H1 (cell line): ENCODE measurements around the gene CSNK1A1. TPM values are rescaled to one million over a fixed set of nuclear protein-coding genes. Genes with fewer than 3 reads are reported as not detected.

Experiments used
- CTCF ChIA-PET: fragments of 300-600 bp; sonication (Branson Sonifier 250); formaldehyde crosslinking; loops from one replicate; lab custom pipeline; 2021; ENCODE audit not compliant: partially characterized antibody; lab: Charles Lee
- POLR2A ChIA-PET: fragments of 300-600 bp; sonication (Branson Sonifier 250); formaldehyde crosslinking; loops from one replicate; lab custom pipeline; 2021; ENCODE audit warnings: inconsistent platforms; ENCODE audit not compliant: partially characterized antibody; lab: Charles Lee
- DNase-seq, 2 experiments: peaks; one replicate each; pipeline versions ENCODE4 v3.0.0 to v3.0.0-alpha.2; 2010 to 2022; ENCODE audit warnings: low spot score in 2 of 2, low read depth in 1 of 2, mixed read lengths in 1 of 2
- FAIRE-seq: peaks from 2 replicates; lab custom pipeline; 2011; peaks lifted over from hg19 to GRCh38; lab: Jason Lieb, UNC
- H2AFZ ChIP-seq: 2 replicates; pipeline ENCODE4 v1.8.1; 2012; ENCODE audit warnings: low read length, inconsistent platforms
- H2AK5ac ChIP-seq: 2 replicates; pipeline ENCODE4 v1.6.1; 2013; ENCODE audit warnings: low read depth, low read length
- H2BK120ac ChIP-seq: replicated peaks from 2 replicates; pipeline ENCODE3; 2013; ENCODE audit warnings: low read depth, low read length, inconsistent platforms
- H2BK12ac ChIP-seq: 2 replicates; pipeline ENCODE4 v1.6.1; 2013; ENCODE audit warnings: low read depth, low read length
- H2BK15ac ChIP-seq: 2 replicates; pipeline ENCODE4 v1.6.1; 2013; ENCODE audit warnings: low read length
- H2BK20ac ChIP-seq: 2 replicates; pipeline ENCODE4 v1.6.1; 2013; ENCODE audit warnings: low read length
- H2BK5ac ChIP-seq: 2 replicates; pipeline ENCODE4 v1.6.1; 2013; ENCODE audit warnings: low read depth, low read length
- H3K14ac ChIP-seq: 2 replicates; pipeline ENCODE4 v1.6.1; 2013; ENCODE audit warnings: inconsistent platforms; ENCODE audit not compliant: insufficient read length
- H3K18ac ChIP-seq: 2 replicates; pipeline ENCODE4 v1.6.1; 2013; ENCODE audit warnings: low read length; ENCODE audit errors: extremely low read depth
- H3K23ac ChIP-seq: 2 replicates; pipeline ENCODE4 v1.6.1; 2013; ENCODE audit warnings: inconsistent platforms; ENCODE audit not compliant: insufficient read length
- H3K23me2 ChIP-seq: 2 replicates; pipeline ENCODE4 v1.6.1; 2013; ENCODE audit warnings: low read depth, low read length
- H3K27ac ChIP-seq: 2 replicates; pipeline ENCODE4 v1.6.1; 2011; ENCODE audit warnings: low read depth, low read length, inconsistent platforms
- H3K27me3 ChIP-seq, 4 experiments: replicated peaks in 1 of 4; 1 replicate in 1 of 4; 2 replicates in 3 of 4; pipeline versions ENCODE4 v1.6.1 to v1.8.1; 2011 to 2013; ENCODE audit warnings: low read length in 3 of 4, mild to moderate bottlenecking in 3 of 4, inconsistent platforms in 2 of 4, mixed read lengths in 2 of 4, moderate library complexity in 1 of 4; ENCODE audit not compliant: control insufficient read depth in 3 of 4, insufficient read depth in 3 of 4; ENCODE audit errors: extremely low read depth in 1 of 4
- H3K36me3 ChIP-seq, 4 experiments: 2 replicates each; pipeline versions ENCODE4 v1.6.1 to v1.8.1; 2011 to 2013; ENCODE audit warnings: mild to moderate bottlenecking in 4 of 4, low read length in 3 of 4, moderate library complexity in 2 of 4, control low read depth in 1 of 4, inconsistent platforms in 1 of 4; ENCODE audit not compliant: insufficient read depth in 4 of 4, control insufficient read depth in 2 of 4
- H3K4ac ChIP-seq: replicated peaks from 2 replicates; pipeline ENCODE3; 2013; ENCODE audit warnings: low read length, low read depth, mixed read lengths, inconsistent platforms; ENCODE audit not compliant: insufficient read length
- H3K4me1 ChIP-seq, 4 experiments: replicated peaks in 1 of 4; 1 replicate in 1 of 4; 2 replicates in 3 of 4; pipeline versions ENCODE4 v1.6.1 to v1.8.1; 2011 to 2013; ENCODE audit warnings: low read length in 3 of 4, inconsistent platforms in 2 of 4, mixed read lengths in 1 of 4; ENCODE audit not compliant: insufficient read depth in 4 of 4, control insufficient read depth in 3 of 4
- H3K4me2 ChIP-seq, 2 experiments: 2 replicates each; pipeline versions ENCODE4 v1.6.1 to v1.8.1; 2011 to 2013; ENCODE audit warnings: low read depth in 2 of 2, low read length in 2 of 2, control low read depth in 1 of 2, inconsistent platforms in 1 of 2, mild to moderate bottlenecking in 1 of 2; ENCODE audit not compliant: insufficient read depth in 1 of 2
- H3K4me3 ChIP-seq, 4 experiments: fragments of 200-600, 300-600 bp in 1 of 4; sonication (generic), shearing (Covaris generic), sonication (Bioruptor Twin) in 1 of 4; 2 replicates each; pipeline versions ENCODE4 v1.5.1 to v1.8.1; 2011 to 2016; ENCODE audit warnings: low read length in 4 of 4, low read depth in 3 of 4, control low read depth in 2 of 4, inconsistent platforms in 2 of 4, mild to moderate bottlenecking in 2 of 4, mixed read lengths in 1 of 4, moderate library complexity in 1 of 4; ENCODE audit not compliant: insufficient read depth in 2 of 4; ENCODE audit errors: extremely low read depth in 1 of 4
- H3K56ac ChIP-seq: replicated peaks from 2 replicates; pipeline ENCODE3; 2013; ENCODE audit warnings: low read depth, mild to moderate bottlenecking, mixed read lengths, low read length, inconsistent platforms; ENCODE audit not compliant: insufficient read length
- H3K79me1 ChIP-seq: 2 replicates; pipeline ENCODE4 v1.6.1; 2013; ENCODE audit warnings: low read depth, low read length, control low read depth
- H3K79me2 ChIP-seq, 2 experiments: 2 replicates each; pipeline versions ENCODE4 v1.6.1 to v1.8.1; 2012 to 2013; ENCODE audit warnings: low read length in 2 of 2, mild to moderate bottlenecking in 2 of 2, inconsistent platforms in 1 of 2; ENCODE audit not compliant: insufficient read depth in 2 of 2, control insufficient read depth in 1 of 2
- H3K9ac ChIP-seq, 4 experiments: replicated peaks in 1 of 4; 1 replicate in 1 of 4; 2 replicates in 3 of 4; pipeline versions ENCODE4 v1.6.1 to v1.8.1; 2011 to 2013; ENCODE audit warnings: low read depth in 3 of 4, low read length in 3 of 4, control low read depth in 2 of 4, mild to moderate bottlenecking in 2 of 4, moderate library complexity in 2 of 4, inconsistent platforms in 1 of 4; ENCODE audit errors: extremely low read depth in 1 of 4
- H3K9me3 ChIP-seq, 2 experiments: 2 replicates each; pipeline versions ENCODE4 v1.6.1 to v1.8.1; 2012 to 2013; ENCODE audit warnings: mild to moderate bottlenecking in 2 of 2, moderate library complexity in 2 of 2, control low read depth in 1 of 2, inconsistent platforms in 1 of 2, low read depth in 1 of 2, low read length in 1 of 2, mixed read lengths in 1 of 2; ENCODE audit not compliant: insufficient read depth in 2 of 2
- H4K20me1 ChIP-seq, 2 experiments: replicated peaks in 1 of 2; 2 replicates each; pipeline versions ENCODE3 to v1.8.1; 2011 to 2013; ENCODE audit warnings: inconsistent platforms in 2 of 2, low read length in 2 of 2, mild to moderate bottlenecking in 1 of 2; ENCODE audit not compliant: insufficient read depth in 2 of 2, control insufficient read depth in 1 of 2
- H4K5ac ChIP-seq: 2 replicates; pipeline ENCODE4 v1.6.1; 2013; ENCODE audit warnings: low read length, low read depth, mixed read lengths, inconsistent platforms; ENCODE audit not compliant: insufficient read length
- H4K8ac ChIP-seq: 2 replicates; pipeline ENCODE4 v1.8.0; 2013; ENCODE audit warnings: mild to moderate bottlenecking, moderate library complexity, low read length, inconsistent platforms; ENCODE audit not compliant: insufficient read depth; ENCODE audit errors: extremely low read depth
- H4K91ac ChIP-seq: replicated peaks from 2 replicates; pipeline ENCODE3; 2013; ENCODE audit warnings: low read length, mixed read lengths, inconsistent platforms; ENCODE audit not compliant: insufficient read length
- BRCA1 ChIP-seq: IDR thresholded peaks from 2 replicates; pipeline ENCODE4 v1.6.1; 2012; ENCODE audit warnings: low read depth, low read length, improper control_type of control experiment
- CEBPB ChIP-seq: IDR thresholded peaks from 2 replicates; pipeline ENCODE4 v1.6.1; 2012; ENCODE audit warnings: low read depth, low read length
- CHD2 ChIP-seq: IDR thresholded peaks from 2 replicates; pipeline ENCODE4 v1.6.1; 2012; ENCODE audit warnings: low read length, improper control_type of control experiment
- EZH2 ChIP-seq: fragments of 200-600 bp; sonication (generic); IDR thresholded peaks from 2 replicates; pipeline ENCODE4 v1.7.1; 2012; ENCODE audit warnings: low read depth, mild to moderate bottlenecking, moderate library complexity, low read length, inconsistent platforms; ENCODE audit not compliant: severe bottlenecking
- GTF2F1 ChIP-seq: IDR thresholded peaks from 2 replicates; pipeline ENCODE4 v1.6.1; 2012; ENCODE audit warnings: low read depth, low read length, improper control_type of control experiment, borderline replicate concordance
- JUND ChIP-seq: IDR thresholded peaks from 2 replicates; pipeline ENCODE4 v1.6.1; 2011; ENCODE audit warnings: mild to moderate bottlenecking, improper control_type of control experiment, low read length
- KDM5A ChIP-seq: fragments of 200-600 bp; IDR thresholded peaks from 2 replicates; pipeline ENCODE4 v1.7.1; 2012; ENCODE audit warnings: mild to moderate bottlenecking, low read length, inconsistent platforms, mixed read lengths
- MAFK ChIP-seq: IDR thresholded peaks from 2 replicates; pipeline ENCODE4 v1.6.1; 2012; ENCODE audit warnings: low read depth, mild to moderate bottlenecking, improper control_type of control experiment, low read length
- SAP30 ChIP-seq: fragments of 300-600 bp; sonication (generic); IDR thresholded peaks from 2 replicates; pipeline ENCODE4 v1.7.1; 2012; ENCODE audit warnings: low read length, moderate library complexity, mild to moderate bottlenecking, inconsistent platforms; ENCODE audit not compliant: insufficient read depth, insufficient replicate concordance
- SIN3A ChIP-seq, 2 experiments: IDR thresholded peaks in 1 of 2; conservative IDR thresholded peaks in 1 of 2; 2 replicates each; pipeline ENCODE4 v1.6.1; 2011 to 2012; ENCODE audit warnings: low read length in 2 of 2, improper control_type of control experiment in 1 of 2, low read depth in 1 of 2, mild to moderate bottlenecking in 1 of 2
- SP1 ChIP-seq: IDR thresholded peaks from 2 replicates; pipeline ENCODE4 v1.6.1; 2011; ENCODE audit warnings: low read depth, low read length
- SP4 ChIP-seq: IDR thresholded peaks from 2 replicates; pipeline ENCODE4 v1.6.1; 2012; ENCODE audit warnings: low read length, inconsistent platforms
- SRF ChIP-seq: IDR thresholded peaks from 2 replicates; pipeline ENCODE4 v1.6.1; 2011; ENCODE audit warnings: mild to moderate bottlenecking, low read depth, low read length, moderate library complexity
- TEAD4 ChIP-seq: IDR thresholded peaks from 2 replicates; pipeline ENCODE4 v1.6.1; 2012; ENCODE audit warnings: low read depth, low read length, inconsistent platforms, mixed read lengths
- ZNF274 ChIP-seq: IDR thresholded peaks from 2 replicates; pipeline ENCODE4 v1.7.0; 2012; ENCODE audit warnings: low read length, borderline replicate concordance; ENCODE audit errors: extremely low read depth
- WGBS, 2 experiments: shearing (Covaris generic) in 1 of 2; methylation state at CpG; one replicate each; pipeline versions ENCODE4 v1.1.6 to v1.1.7; 2013 to 2015; ENCODE audit warnings: low lambda C conversion rate in 2 of 2, mixed read lengths in 2 of 2, inconsistent platforms in 1 of 2, low coverage in 1 of 2, missing lambda C conversion rate in 1 of 2; ENCODE audit not compliant: insufficient replicate concordance in 2 of 2, insufficient coverage in 1 of 2, insufficient read length in 1 of 2; ENCODE audit errors: extremely low coverage in 1 of 2, missing lambda C conversion rate in 1 of 2; 5-methylcytosine and 5-hydroxymethylcytosine counted together
- polyA plus RNA-seq, 7 experiments: library from polyadenylated mRNA; depleted of rRNA in 3 of 7; stranded (reverse) in 5 of 7; unstranded in 2 of 7; fragments of >200 nt in 5 of 7; fragments of 200-250 nt in 2 of 7; gene quantifications; 1 replicate in 5 of 7; 2 replicates in 1 of 7; 4 replicates in 1 of 7; pipeline versions ENCODE4 v1.2.1 to v1.2.3, GENCODE V29; 2011 to 2013; ENCODE audit warnings: missing spikeins in 2 of 7, mixed read lengths in 2 of 7
- total RNA-seq: library from RNA; stranded (reverse); fragmentation: NEBNext Ultra II Directional; extraction: Animal tissue kit (Norgen Biotek cat#: 25700); gene quantifications from 2 replicates; pipeline ENCODE4 v1.2.1, GENCODE V29; 2021

The CSNK1A1 gene
- total and polyA plus RNA-seq, 2 of the 8 experiments (the other 6 are each of a cell fraction or from before 2014, with no cell fraction given), result 61.2 to 244 TPM

DNA sequence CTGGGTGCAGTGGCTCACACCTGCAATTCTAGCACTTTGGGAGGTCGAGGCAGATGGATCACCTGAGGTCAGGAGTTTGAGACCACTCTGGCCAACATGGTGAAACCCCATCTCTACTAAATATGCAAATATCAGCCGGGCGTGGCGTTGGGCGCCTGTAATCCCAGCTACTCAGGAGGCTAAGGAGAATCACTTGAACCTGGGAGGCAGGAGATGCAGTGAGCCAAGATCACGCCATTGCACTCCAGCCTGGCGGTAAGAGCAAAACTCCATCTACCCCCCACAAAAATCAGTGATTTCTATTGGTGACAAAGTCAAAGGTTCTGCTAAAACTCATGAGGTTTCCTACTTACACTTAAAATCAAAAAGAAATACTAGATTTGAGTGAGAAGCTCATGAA is 18.8 kb downstream of the CSNK1A1 start:
- 96% methylated on average over 7 of the region's 7 CpGs; no CpG with 5 or more reads in 1 of the 2 experiments for WGBS, 2 experiments
- no peak for TF ChIP-seq GTF2F1
- no peak for TF ChIP-seq SP1
- TF ChIP-seq ZNF274, result no peak
- TF ChIP-seq SP4, result no peak
- no peak for TF ChIP-seq TEAD4
- TF ChIP-seq MAFK, result no peak
- TF ChIP-seq SIN3A (conservative IDR thresholded peaks at IDR 0.05 in 1 of 2, IDR thresholded peaks at IDR 0.05 in 1 of 2; ENCODE audit: low read depth in 1 of 2, low read length in 2 of 2), result no peak
- no peak for TF ChIP-seq CHD2
- no peak for TF ChIP-seq SAP30
- TF ChIP-seq KDM5A, result no peak
- no peak for TF ChIP-seq SRF
- TF ChIP-seq BRCA1, result no peak
- TF ChIP-seq JUND, result no peak
- TF ChIP-seq CEBPB, result no peak
- TF ChIP-seq EZH2, result no peak

More for the DNA sequence above, 18.8 kb downstream of the CSNK1A1 start:
- Histone ChIP-seq H2BK120ac (no peak overlapping the region), H3K4me1 (peaks cover 0 to 11% (median 4%) of the 10 kb centered on the region in 4 experiments; a peak in 3 of 7 replicates), H3K79me1 (peaks cover 2% of the 10 kb centered on the region; the same call in 1 of the 2 replicates), H2BK20ac (no peak overlapping the region), H2BK15ac (no peak overlapping the region), H4K8ac (no peak overlapping the region; the same call in 1 of the 2 replicates), H3K4me2 (no peak overlapping the region), H3K4ac (no peak overlapping the region), H2AFZ (no peak overlapping the region), H3K9me3 (no peaks in the 10 kb centered on the region), H3K18ac (no peak overlapping the region), H3K14ac (no peak overlapping the region), H4K5ac (no peak overlapping the region), H3K23me2 (no peaks in the 10 kb centered on the region), H2BK12ac (no peak overlapping the region), H3K27ac (no peak overlapping the region), H3K36me3 (peaks cover 0 to 10% (median 0%) of the 10 kb centered on the region in 4 experiments; a peak in 2 of 8 replicates), H2AK5ac (no peak overlapping the region), H4K20me1 (peaks cover 29 to 31% of the 10 kb centered on the region in 2 experiments), H4K91ac (no peak overlapping the region), H2BK5ac (no peak overlapping the region), H3K56ac (no peak overlapping the region), H3K27me3 (no peaks in the 10 kb centered on the region), H3K23ac (no peak overlapping the region), H3K4me3 (no peak overlapping the region), H3K9ac (no peak overlapping the region), H3K79me2 (peaks cover 67 to 100% of the 10 kb centered on the region in 2 experiments)
- no peak for FAIRE-seq
- POLR2A ChIA-PET, result interaction anchor here (0.6 to 1.7 kb wide), 2 partner anchors 8 to 11 kb away, joined by 4 to 5 read pairs; no protein-coding TSS in a partner anchor
- DNase-seq, result no peak
- CTCF ChIA-PET, result interaction anchor here (0.7 to 1.9 kb wide), 5 partner anchors 18 to 92 kb away, joined by 3 to 4 read pairs (median 3); no protein-coding TSS in a partner anchor
